NCI-H524 treated with DMSO at 0.1 percent for 48 hours (cell line): ENCODE results near the gene CCDC3.
"Not testable (repeated sequence)": the region's sequence is repeated elsewhere in the genome, so short reads cannot be mapped to it uniquely, and the experiment has no call there.

ENCODE experiments used
- DNase-seq: peaks from one replicate; lab custom pipeline; 2025; lab: John Stamatoyannopoulos, UW

Gene CCDC3

DNA sequence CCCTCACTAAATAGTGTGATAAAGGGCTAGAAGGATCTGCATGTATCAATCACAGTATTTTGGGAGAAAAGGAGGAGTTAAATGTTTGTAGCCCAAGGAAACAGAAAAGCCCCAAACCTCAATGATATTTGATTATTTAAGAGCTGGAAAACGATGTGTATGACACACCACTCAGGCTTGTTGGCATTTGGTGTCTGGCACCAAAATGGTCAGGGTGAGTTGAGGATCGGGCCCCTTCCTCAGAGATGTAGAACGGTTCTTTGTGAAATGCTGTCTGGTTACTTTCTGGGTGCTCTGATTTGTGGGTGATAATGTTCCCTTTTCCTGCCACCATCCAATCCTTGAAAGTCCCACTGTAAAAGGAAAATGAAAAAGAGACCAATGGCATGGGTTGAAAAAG lies 113.7 kb downstream of the CCDC3 start:
- DNase-seq: no peak

DNA sequence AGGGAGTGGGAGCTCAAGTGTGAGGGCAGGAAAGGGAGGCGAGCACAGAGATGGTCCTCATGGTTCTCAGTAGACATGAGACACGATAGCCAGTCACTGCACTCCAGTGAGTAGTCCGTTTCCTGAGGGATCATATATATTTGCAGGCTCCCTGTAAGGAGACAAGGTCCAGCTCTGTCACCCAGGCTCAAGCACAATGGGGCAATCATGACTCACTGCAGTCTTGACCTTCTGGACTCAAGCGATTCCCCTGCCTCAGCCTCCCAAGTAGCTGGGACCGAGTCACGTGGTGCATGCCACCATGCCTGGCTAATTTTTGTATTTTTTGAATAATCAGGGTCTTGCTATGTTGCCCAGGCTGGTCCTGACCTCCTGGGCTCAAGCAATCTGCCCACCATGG lies 116.7 kb downstream of the CCDC3 start:
- DNase-seq: no peak

DNA sequence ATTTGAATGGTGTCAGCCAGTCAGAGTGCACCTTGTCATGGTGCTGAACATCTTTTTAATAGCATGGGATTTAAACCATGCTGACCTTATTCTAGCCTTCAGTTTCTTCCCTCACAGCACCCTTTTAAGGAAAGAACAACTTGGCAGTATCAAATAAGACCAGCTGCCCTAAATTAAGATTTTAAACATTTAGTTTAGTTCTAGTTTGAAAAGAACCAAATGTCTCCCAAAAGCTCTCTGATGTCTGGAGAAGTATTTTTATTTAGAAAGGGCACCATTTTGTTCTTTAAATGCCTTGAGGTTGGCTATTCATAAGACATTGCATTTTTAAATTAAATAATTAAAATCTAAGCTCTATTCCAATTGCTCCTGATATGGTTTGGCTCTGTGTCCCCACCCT lies 121.1 kb downstream of the CCDC3 start:
- DNase-seq: no peak

- DNase-seq: no peak
These were observed 124.4 kb downstream of the CCDC3 start for GRCh38 chr10:12877150-12877549.

GRCh38 chr10:12876266-12876665 lies 125.2 kb downstream of the CCDC3 start:
- DNase-seq: no peak

DNA sequence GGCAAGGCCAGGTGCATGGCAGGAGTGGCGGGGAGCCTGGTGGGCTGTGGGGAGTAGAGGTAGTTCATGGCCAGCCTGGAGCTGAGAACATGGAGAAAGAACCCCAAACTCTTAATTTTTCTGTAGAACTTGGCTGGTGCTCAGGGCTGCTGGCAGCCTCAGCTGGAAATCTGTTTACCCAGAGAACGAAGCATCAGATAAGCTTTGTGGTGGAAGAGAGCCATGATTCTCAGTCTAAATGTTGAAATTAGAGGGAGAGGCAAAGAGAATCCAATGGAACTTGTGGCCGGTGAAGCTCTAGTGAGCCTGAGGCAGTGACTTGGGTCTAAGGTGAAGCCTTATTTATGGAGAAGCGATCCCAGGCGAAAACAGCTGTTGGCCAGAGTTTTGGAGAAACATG lies 126.4 kb downstream of the CCDC3 start:
- DNase-seq: no peak

- no peak for DNase-seq
These were observed 127.0 kb downstream of the CCDC3 start for GRCh38 chr10:12874501-12874900.

DNA sequence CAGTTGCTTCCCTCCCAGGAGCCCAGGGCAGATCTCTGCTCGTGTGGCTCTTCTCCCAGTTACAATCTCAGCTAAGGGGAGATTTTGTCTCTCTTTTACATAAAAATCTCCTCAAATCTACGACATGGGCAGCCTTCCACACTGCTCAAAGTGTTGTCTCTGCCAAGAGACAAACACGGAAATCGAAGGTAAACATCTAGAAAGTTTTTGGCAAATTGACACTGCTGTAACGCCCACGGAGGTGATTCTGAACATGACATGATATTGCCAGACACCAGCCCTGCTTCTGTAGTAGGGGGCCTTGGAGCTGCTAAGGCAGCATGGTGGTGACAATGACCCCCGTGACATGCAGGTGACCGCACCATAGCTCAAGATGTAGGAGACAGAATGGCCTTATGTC lies 128.3 kb downstream of the CCDC3 start:
- no peak for DNase-seq

DNA sequence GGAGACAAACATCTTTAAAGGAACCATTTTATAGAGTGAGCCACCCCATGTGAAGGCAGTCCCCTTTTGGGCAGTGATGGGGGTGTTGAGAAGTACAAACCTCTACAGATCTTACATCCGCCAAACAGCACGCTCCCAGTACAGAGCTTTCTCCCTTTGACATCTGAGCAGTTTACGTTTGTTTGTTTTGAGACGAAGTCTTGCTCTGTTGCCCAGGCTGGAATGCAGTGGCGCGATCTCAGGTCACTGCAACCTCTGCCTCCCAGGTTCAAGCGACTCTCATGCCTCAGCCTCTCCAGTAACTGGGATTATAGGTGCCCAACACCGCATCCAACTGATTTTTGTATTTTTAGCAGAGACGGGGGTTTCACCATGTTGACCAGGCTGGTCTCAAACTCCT lies 128.9 kb downstream of the CCDC3 start:
- DNase-seq: no peak

- no peak for DNase-seq
These were observed 132.1 kb downstream of the CCDC3 start for GRCh38 chr10:12869427-12869826.

DNA sequence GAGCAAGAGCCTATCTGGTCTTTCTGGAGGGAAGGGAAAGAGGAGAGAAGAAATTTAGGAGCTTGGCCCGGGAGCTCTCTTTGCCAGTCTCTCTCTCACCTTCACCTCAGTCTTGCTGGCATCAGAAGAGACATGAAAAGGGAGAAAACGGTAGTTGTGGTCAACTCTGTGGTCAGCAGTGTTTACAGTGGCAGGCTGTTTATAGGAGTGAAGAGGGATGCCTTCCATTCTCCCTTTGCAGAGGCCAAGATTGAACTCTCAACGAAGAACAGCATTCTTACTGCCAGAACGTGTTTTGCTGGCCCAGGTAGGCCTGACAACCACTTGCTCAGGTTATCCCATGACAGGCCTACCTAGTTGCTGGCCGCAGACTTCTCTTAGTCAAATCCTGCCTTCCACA lies 133.3 kb downstream of the CCDC3 start:
- no peak for DNase-seq

DNA sequence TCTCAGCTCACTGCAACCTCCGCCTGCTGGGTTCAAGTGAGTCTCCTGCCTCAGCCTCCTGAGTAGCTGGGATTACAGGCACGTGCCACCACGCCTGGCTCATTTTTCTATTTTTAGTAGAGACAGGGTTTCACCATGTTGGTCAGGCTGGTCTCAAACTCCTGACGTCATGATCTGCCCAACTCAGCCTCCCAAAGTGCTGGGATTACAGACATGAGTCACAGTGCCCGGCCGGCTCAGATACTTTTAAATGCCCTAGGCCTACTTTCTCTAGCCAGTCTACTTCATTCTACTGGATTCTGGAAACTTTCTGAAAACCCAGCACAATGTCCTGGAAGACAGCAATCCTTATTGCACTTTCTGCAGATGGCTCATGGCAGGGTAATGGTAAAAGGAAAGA lies 136.0 kb downstream of the CCDC3 start:
- not testable (repeated sequence) for DNase-seq

GRCh38 chr10:12862459-12862858 lies 139.1 kb downstream of the CCDC3 start:
- no peak for DNase-seq

DNA sequence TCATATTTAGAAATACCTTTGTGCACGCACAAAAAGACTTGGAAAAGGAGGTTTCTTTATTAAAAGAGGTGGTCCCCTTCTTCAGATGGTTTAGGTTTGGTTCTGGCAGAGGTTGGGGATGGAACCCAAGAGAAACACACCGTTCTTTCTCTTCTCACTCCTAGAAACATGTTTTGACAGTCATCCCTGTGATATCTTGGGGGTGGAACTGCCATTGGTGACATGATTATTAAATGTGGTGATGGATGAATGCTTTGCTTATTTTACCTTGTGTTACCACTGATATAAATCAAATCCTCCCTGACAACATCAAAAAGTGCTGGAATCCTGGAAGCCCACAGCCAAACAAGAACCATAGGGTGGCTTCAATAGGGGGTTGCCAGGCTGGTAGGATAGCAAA lies 146.5 kb downstream of the CCDC3 start:
- DNase-seq: no peak

GRCh38 chr10:12852687-12853086 lies 148.8 kb downstream of the CCDC3 start:
- DNase-seq: no peak

- no peak for DNase-seq
These were observed 152.0 kb downstream of the CCDC3 start for GRCh38 chr10:12849319-12850181.

GRCh38 chr10:12848439-12849173 lies 152.9 kb downstream of the CCDC3 start:
- DNase-seq: no peak

- no peak for DNase-seq
These were observed 154.0 kb downstream of the CCDC3 start for GRCh38 chr10:12847361-12847975.

GRCh38 chr10:12846718-12847117 lies 154.8 kb downstream of the CCDC3 start:
- no peak for DNase-seq
